ENCODE measurements around the gene LOX. TPM values are rescaled to one million over a fixed set of nuclear protein-coding genes. Genes with fewer than 3 reads are reported as not detected.

The LOX gene
- polyA plus RNA-seq, 1 donor (not counting 4 experiments of a cell fraction or from before 2014, with no cell fraction given) = 0.33 TPM

- Histone ChIP-seq H3K27me3 (ENCODE audit: control insufficient read depth, extremely low read depth, insufficient read depth, low read length) (peaks cover 6% of the 10 kb centered on the region), H3K9me1 (ENCODE audit: control insufficient read depth, extremely low read depth, insufficient read depth, low read length) (no peaks in the 10 kb centered on the region), H3K9ac (ENCODE audit: control insufficient read depth, extremely low read depth, insufficient read depth, low read length) (peak overlapping the region; percentile 42), H4K20me1 (ENCODE audit: control insufficient read depth, extremely low read depth, insufficient read depth, low read length) (no peaks in the 10 kb centered on the region), H3K79me2 (ENCODE audit: control insufficient read depth, insufficient read depth, low read length) (no peaks in the 10 kb centered on the region), H3K4me3 (ENCODE audit: control insufficient read depth in 2 of 3, extremely low read depth in 1 of 3, insufficient read depth in 2 of 3, low read depth in 1 of 3, low read length in 3 of 3) (peak overlapping the region; percentile 40 to 83 (median 73)), H3K4me1 (ENCODE audit: control insufficient read depth, extremely low read depth, insufficient read depth, low read length) (peaks cover 11% of the 10 kb centered on the region), H2AFZ (ENCODE audit: control insufficient read depth, low read length) (peak overlapping the region; percentile 86), H3K27ac (ENCODE audit: control insufficient read depth, insufficient read depth, low read length) (no peak overlapping the region), H3K4me2 (ENCODE audit: control insufficient read depth, extremely low read depth, insufficient read depth, low read depth, low read length) (peak overlapping the region; percentile 97), H3K36me3 (ENCODE audit: control insufficient read depth in 2 of 2, extremely low read depth in 1 of 2, insufficient read depth in 2 of 2, low read length in 2 of 2) (no peaks in the 10 kb centered on the region), H3K9me3 (ENCODE audit: control insufficient read depth, low read depth, low read length) (no peaks in the 10 kb centered on the region)
- FAIRE-seq (no peak), DNase-seq (ENCODE audit: low read depth, low spot score) (peak; percentile 11)
- dilution Hi-C loops (cut with MboI; ENCODE audit: extremely low pct_ligation_motif_present, low sequenced_read_pairs) = no loop called here
- TF ChIP-seq, protein P1, sequence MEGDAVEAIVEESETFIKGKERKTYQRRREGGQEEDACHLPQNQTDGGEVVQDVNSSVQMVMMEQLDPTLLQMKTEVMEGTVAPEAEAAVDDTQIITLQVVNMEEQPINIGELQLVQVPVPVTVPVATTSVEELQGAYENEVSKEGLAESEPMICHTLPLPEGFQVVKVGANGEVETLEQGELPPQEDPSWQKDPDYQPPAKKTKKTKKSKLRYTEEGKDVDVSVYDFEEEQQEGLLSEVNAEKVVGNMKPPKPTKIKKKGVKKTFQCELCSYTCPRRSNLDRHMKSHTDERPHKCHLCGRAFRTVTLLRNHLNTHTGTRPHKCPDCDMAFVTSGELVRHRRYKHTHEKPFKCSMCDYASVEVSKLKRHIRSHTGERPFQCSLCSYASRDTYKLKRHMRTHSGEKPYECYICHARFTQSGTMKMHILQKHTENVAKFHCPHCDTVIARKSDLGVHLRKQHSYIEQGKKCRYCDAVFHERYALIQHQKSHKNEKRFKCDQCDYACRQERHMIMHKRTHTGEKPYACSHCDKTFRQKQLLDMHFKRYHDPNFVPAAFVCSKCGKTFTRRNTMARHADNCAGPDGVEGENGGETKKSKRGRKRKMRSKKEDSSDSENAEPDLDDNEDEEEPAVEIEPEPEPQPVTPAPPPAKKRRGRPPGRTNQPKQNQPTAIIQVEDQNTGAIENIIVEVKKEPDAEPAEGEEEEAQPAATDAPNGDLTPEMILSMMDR (optimal IDR thresholded peaks at IDR 0.05 in 1 of 3, IDR thresholded peaks at IDR 0.05 in 1 of 3, conservative IDR thresholded peaks at IDR 0.05 in 1 of 3; ENCODE audit: extremely low read depth in 1 of 3, insufficient read depth in 2 of 3, low read length in 3 of 3) = peak; percentile 81 to 94 (median 89)
- peak; percentile 14 for TF ChIP-seq EZH2 (IDR thresholded peaks at IDR 0.05; ENCODE audit: low read length)
Measured at GRCh38 chr5:122076669-122077365, 1.2 kb downstream of the LOX start.

DNA sequence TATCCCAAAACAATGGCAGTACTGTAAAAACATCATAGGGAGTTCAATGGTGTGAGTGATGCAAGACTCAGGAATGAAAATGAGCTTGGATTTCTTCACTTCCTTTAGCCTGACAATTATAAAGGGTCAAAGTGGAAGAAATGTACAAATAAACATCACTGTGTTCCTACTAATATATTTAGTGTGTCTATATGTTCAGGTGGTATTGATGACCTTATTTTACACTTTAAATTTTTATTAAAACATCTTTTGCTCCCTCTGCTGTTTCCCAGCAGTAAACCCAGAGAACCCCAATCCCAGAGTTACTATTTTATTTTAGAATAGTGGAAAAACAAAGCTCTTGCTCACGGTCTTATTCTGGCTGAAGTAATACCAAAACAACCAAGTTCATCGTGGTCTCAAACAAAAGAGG is 2.0 kb downstream of the LOX start:
- dilution Hi-C loops (cut with MboI; ENCODE audit: extremely low pct_ligation_motif_present, low sequenced_read_pairs) = no loop called here
- H3K9ac ChIP-seq (ENCODE audit: control insufficient read depth, extremely low read depth, insufficient read depth, low read length) = no peak overlapping the region
- H2AFZ ChIP-seq (ENCODE audit: control insufficient read depth, low read length) = no peak overlapping the region
- TF ChIP-seq EZH2 (IDR thresholded peaks at IDR 0.05; ENCODE audit: low read length) = no peak
- TF ChIP-seq, protein P1 (optimal IDR thresholded peaks at IDR 0.05 in 1 of 3, IDR thresholded peaks at IDR 0.05 in 1 of 3, conservative IDR thresholded peaks at IDR 0.05 in 1 of 3; ENCODE audit: extremely low read depth in 1 of 3, insufficient read depth in 2 of 3, low read length in 3 of 3) = no peak
- no peaks in the 10 kb centered on the region for H4K20me1 ChIP-seq (ENCODE audit: control insufficient read depth, extremely low read depth, insufficient read depth, low read length)
- peaks cover 6% of the 10 kb centered on the region for H3K27me3 ChIP-seq (ENCODE audit: control insufficient read depth, extremely low read depth, insufficient read depth, low read length)
- H3K27ac ChIP-seq (ENCODE audit: control insufficient read depth, insufficient read depth, low read length) = no peak overlapping the region
- no peaks in the 10 kb centered on the region for H3K36me3 ChIP-seq (ENCODE audit: control insufficient read depth in 2 of 2, extremely low read depth in 1 of 2, insufficient read depth in 2 of 2, low read length in 2 of 2)
- peaks cover 11% of the 10 kb centered on the region for H3K4me1 ChIP-seq (ENCODE audit: control insufficient read depth, extremely low read depth, insufficient read depth, low read length)
- H3K79me2 ChIP-seq (ENCODE audit: control insufficient read depth, insufficient read depth, low read length) = no peaks in the 10 kb centered on the region
- H3K9me3 ChIP-seq (ENCODE audit: control insufficient read depth, low read depth, low read length) = no peaks in the 10 kb centered on the region
- H3K4me3 ChIP-seq (ENCODE audit: control insufficient read depth in 2 of 3, extremely low read depth in 1 of 3, insufficient read depth in 2 of 3, low read depth in 1 of 3, low read length in 3 of 3) = no peak overlapping the region
- DNase-seq (ENCODE audit: low read depth, low spot score) (no peak), FAIRE-seq (no peak)
- H3K9me1 ChIP-seq (ENCODE audit: control insufficient read depth, extremely low read depth, insufficient read depth, low read length) = no peaks in the 10 kb centered on the region
- H3K4me2 ChIP-seq (ENCODE audit: control insufficient read depth, extremely low read depth, insufficient read depth, low read depth, low read length) = peak overlapping the region; percentile 97

Measured in keratinocyte (primary cell).